IMR-90 (cell line): Measurements from ENCODE around the gene LRRC47. TPM values are rescaled to one million over a fixed set of nuclear protein-coding genes. Genes with fewer than 3 reads are reported as not detected.

Experiments used
- ATAC-seq: fragments of 200-7000 bp; cut with Tn5 transposase; 2 replicates; pipeline ENCODE4 v1.9.1; 2020; ENCODE audit warnings: low read depth, mild to moderate bottlenecking, moderate library complexity
- BruUV-seq: library from RNA; stranded (reverse); fragments of 400-500 nt; replicated peaks from 2 replicates; lab custom pipeline; 2021; lab: Mats Ljungman, UMichigan
- CTCF ChIA-PET: fragments of 300-600 bp; formaldehyde crosslinking; extraction: SDS; loops from one replicate; lab custom pipeline; 2021; ENCODE audit warnings: antibody characterized with exemption; lab: Yijun Ruan, JAX
- POLR2A ChIA-PET: fragments of 300-600 bp; sonication (Branson Sonifier 250); formaldehyde crosslinking; loops from one replicate; lab custom pipeline; 2022; ENCODE audit warnings: antibody characterized with exemption; ENCODE audit not compliant: unreplicated experiment; lab: Charles Lee
- DNase-seq: peaks from one replicate; pipeline ENCODE4 v3.0.0; 2013
- H2AFZ ChIP-seq: replicated peaks from 2 replicates; pipeline ENCODE3; 2013; ENCODE audit warnings: low read length, mild to moderate bottlenecking; ENCODE audit not compliant: poor library complexity
- H2AK5ac ChIP-seq: 2 replicates; pipeline ENCODE4 v1.6.1; 2013; ENCODE audit warnings: low read depth, low read length, inconsistent platforms
- H2AK9ac ChIP-seq: replicated peaks from 2 replicates; pipeline ENCODE3; 2013; ENCODE audit warnings: mild to moderate bottlenecking, low read depth, low read length, moderate library complexity; ENCODE audit not compliant: poor library complexity
- H2BK120ac ChIP-seq: 2 replicates; pipeline ENCODE4 v1.6.1; 2013; ENCODE audit warnings: low read depth, low read length, inconsistent platforms
- H2BK15ac ChIP-seq: 3 replicates; pipeline ENCODE4 v1.6.1; 2013; ENCODE audit warnings: low read depth, low read length, inconsistent platforms
- H2BK20ac ChIP-seq: 2 replicates; pipeline ENCODE4 v1.6.1; 2013; ENCODE audit warnings: low read depth, mild to moderate bottlenecking, inconsistent platforms, low read length, moderate library complexity
- H2BK5ac ChIP-seq: 2 replicates; pipeline ENCODE4 v1.6.1; 2013; ENCODE audit warnings: mild to moderate bottlenecking, low read depth, low read length, inconsistent platforms; ENCODE audit not compliant: poor library complexity, severe bottlenecking
- H3K14ac ChIP-seq: replicated peaks from 2 replicates; pipeline ENCODE4 v1.6.1; 2013; ENCODE audit warnings: low read depth, low read length, inconsistent platforms
- H3K18ac ChIP-seq: 2 replicates; pipeline ENCODE4 v1.6.1; 2013; ENCODE audit warnings: low read depth, low read length, control low read depth
- H3K23ac ChIP-seq: 2 replicates; pipeline ENCODE4 v1.6.1; 2013; ENCODE audit warnings: low read depth, low read length, inconsistent platforms
- H3K27ac ChIP-seq: 2 replicates; pipeline ENCODE4 v1.5.1; 2013; ENCODE audit warnings: mild to moderate bottlenecking, control low read depth, low read length; ENCODE audit not compliant: insufficient read depth
- H3K27me3 ChIP-seq: 2 replicates; pipeline ENCODE4 v1.6.1; 2013; ENCODE audit warnings: low read length; ENCODE audit not compliant: control insufficient read depth, insufficient read depth
- H3K36me3 ChIP-seq: 2 replicates; pipeline ENCODE4 v1.6.1; 2013; ENCODE audit warnings: low read length, mixed read lengths; ENCODE audit not compliant: control insufficient read depth, insufficient read depth
- H3K4ac ChIP-seq: 2 replicates; pipeline ENCODE4 v1.6.1; 2013; ENCODE audit warnings: low read depth, low read length, inconsistent platforms
- H3K4me1 ChIP-seq: 2 replicates; pipeline ENCODE4 v1.6.1; 2013; ENCODE audit warnings: low read length, mixed read lengths; ENCODE audit not compliant: control insufficient read depth, insufficient read depth
- H3K4me2 ChIP-seq: 2 replicates; pipeline ENCODE4 v1.6.1; 2013; ENCODE audit warnings: low read depth, mild to moderate bottlenecking, control low read depth, low read length, moderate library complexity
- H3K4me3 ChIP-seq: 2 replicates; pipeline ENCODE4 v1.5.1; 2013; ENCODE audit warnings: low read depth, mild to moderate bottlenecking, control low read depth, low read length, moderate library complexity; ENCODE audit not compliant: insufficient read depth
- H3K56ac ChIP-seq: 2 replicates; pipeline ENCODE4 v1.6.1; 2013; ENCODE audit warnings: low read length, inconsistent platforms; ENCODE audit not compliant: insufficient read depth; ENCODE audit errors: extremely low read depth
- H3K79me1 ChIP-seq, 2 experiments: 2 replicates each; pipeline ENCODE4 v1.6.1; 2013; ENCODE audit warnings: low read length in 2 of 2, inconsistent platforms in 1 of 2, low read depth in 1 of 2
- H3K9ac ChIP-seq: 2 replicates; pipeline ENCODE4 v1.6.1; 2013; ENCODE audit warnings: low read depth, low read length, control low read depth
- H3K9me1 ChIP-seq: 2 replicates; pipeline ENCODE4 v1.6.1; 2013; ENCODE audit warnings: low read length, inconsistent platforms; ENCODE audit not compliant: insufficient read depth
- H3K9me3 ChIP-seq: 2 replicates; pipeline ENCODE4 v1.6.1; 2013; ENCODE audit warnings: low read length; ENCODE audit not compliant: control insufficient read depth, insufficient read depth
- H4K20me1 ChIP-seq: 2 replicates; pipeline ENCODE4 v1.6.1; 2013; ENCODE audit warnings: low read length, inconsistent platforms; ENCODE audit not compliant: insufficient read depth
- H4K5ac ChIP-seq: 2 replicates; pipeline ENCODE4 v1.6.1; 2013; ENCODE audit warnings: mild to moderate bottlenecking, low read depth, low read length, control low read depth
- H4K8ac ChIP-seq, 2 experiments: 2 replicates each; pipeline ENCODE4 v1.6.1; 2013; ENCODE audit warnings: low read depth in 2 of 2, low read length in 2 of 2, control low read depth in 1 of 2, inconsistent platforms in 1 of 2
- H4K91ac ChIP-seq: 2 replicates; pipeline ENCODE4 v1.6.1; 2013; ENCODE audit warnings: low read depth, low read length, inconsistent platforms; ENCODE audit not compliant: insufficient read depth
- BHLHE40 ChIP-seq: fragments of 150-350 bp; IDR thresholded peaks from 2 replicates; pipeline ENCODE4 v1.6.1; 2016; ENCODE audit warnings: mild to moderate bottlenecking, low read depth, low read length
- CEBPB ChIP-seq: IDR thresholded peaks from 2 replicates; pipeline ENCODE4 v1.6.1; 2012; ENCODE audit warnings: low read depth, low read length, improper control_type of control experiment
- ELK1 ChIP-seq: fragments of 150-350 bp; IDR thresholded peaks from 2 replicates; pipeline ENCODE4 v1.6.1; 2016; ENCODE audit warnings: low read depth, mild to moderate bottlenecking, low read length, moderate library complexity, borderline replicate concordance
- FOS ChIP-seq: fragments of 150-350 bp; IDR thresholded peaks from 2 replicates; pipeline ENCODE4 v1.6.1; 2016; ENCODE audit warnings: low read depth, low read length
- MAFK ChIP-seq: IDR thresholded peaks from 2 replicates; pipeline ENCODE4 v1.6.1; 2012; ENCODE audit warnings: low read depth, low read length, improper control_type of control experiment
- MAZ ChIP-seq: IDR thresholded peaks from 2 replicates; pipeline ENCODE4 v1.6.1; 2012; ENCODE audit warnings: low read depth, mild to moderate bottlenecking, low read length, improper control_type of control experiment, moderate library complexity, borderline replicate concordance
- MXI1 ChIP-seq: IDR thresholded peaks from 2 replicates; pipeline ENCODE4 v1.6.1; 2012; ENCODE audit warnings: low read depth, mild to moderate bottlenecking, low read length, moderate library complexity, borderline replicate concordance
- NFE2L2 ChIP-seq: fragments of 150-350 bp; IDR thresholded peaks from 2 replicates; pipeline ENCODE4 v1.6.1; 2016; ENCODE audit warnings: low read depth, mild to moderate bottlenecking, low read length
- POLR2A ChIP-seq: IDR thresholded peaks from 2 replicates; pipeline ENCODE4 v1.6.1; 2012; ENCODE audit warnings: mild to moderate bottlenecking, low read depth, low read length
- RAD21 ChIP-seq: IDR thresholded peaks from 2 replicates; pipeline ENCODE4 v1.6.1; 2012; ENCODE audit warnings: low read length, improper control_type of control experiment
- RFX5 ChIP-seq: IDR thresholded peaks from 2 replicates; pipeline ENCODE4 v1.8.0; 2012; ENCODE audit warnings: low read depth, mild to moderate bottlenecking, low read length, moderate library complexity
- SMC3 ChIP-seq: fragments of 150-350 bp; IDR thresholded peaks from 2 replicates; pipeline ENCODE4 v1.6.1; 2016; ENCODE audit warnings: low read depth, mild to moderate bottlenecking, antibody characterized with exemption, low read length, moderate library complexity
- USF2 ChIP-seq: fragments of 150-350 bp; IDR thresholded peaks from 2 replicates; pipeline ENCODE4 v1.6.1; 2017; ENCODE audit warnings: mild to moderate bottlenecking, antibody characterized with exemption, low read length, low read depth
- WGBS, 2 experiments: methylation state at CpG; one replicate each; pipeline versions ENCODE4 v1.1.5 to v1.1.7; 2013; ENCODE audit warnings: missing lambda C conversion rate in 2 of 2; ENCODE audit not compliant: insufficient read length in 1 of 2; ENCODE audit errors: extremely low coverage in 2 of 2; 5-methylcytosine and 5-hydroxymethylcytosine counted together
- dilution Hi-C: fragments of 300-500 bp; cut with HindIII; formaldehyde crosslinking; loops from one replicate; pipeline ENCODE4 v1.14.3; 2018; ENCODE audit warnings: low sequenced_read_pairs; ENCODE audit not compliant: unreplicated experiment
- in situ Hi-C: fragments of 300-500 bp; cut with MboI; formaldehyde crosslinking; loops from 3 replicates; pipeline ENCODE4 v1.14.3; 2019; ENCODE audit warnings: low sequenced_read_pairs, inconsistent platforms, mixed read lengths
- intact Hi-C: fragments of 100-400 bp; cut with micrococcal nuclease; formaldehyde crosslinking; loops from 2 replicates; pipeline ENCODE4 v1.10.0; 2022
- polyA plus RNA-seq, 3 experiments: library from polyadenylated mRNA; depleted of rRNA; stranded (reverse); fragments of >200 nt; gene quantifications; 2 replicates each; pipeline ENCODE4 v1.2.3, GENCODE V29; 2012; ENCODE audit warnings: low replicate concordance in 1 of 3
- total RNA-seq: library from RNA; depleted of rRNA; stranded (reverse); fragments of >200 nt; gene quantifications from 2 replicates; pipeline ENCODE4 v1.2.3, GENCODE V29; 2012
- TF ChIP-seq, protein P1 (sequence below): conservative IDR thresholded peaks from 2 replicates; pipeline ENCODE4 v1.5.1; 2012; ENCODE audit warnings: mild to moderate bottlenecking, low read depth, low read length, improper control_type of control experiment

The LRRC47 gene
- total and polyA plus RNA-seq, 2 of the 4 experiments (the other 2 are of a cell fraction), result 15.2 to 19.7 TPM

GRCh38 chr1:3809680-3810079 lies 13.4 kb upstream of the LRRC47 start:
- Histone ChIP-seq H3K4me3 (no peak overlapping the region), H3K4ac (no peak overlapping the region), H3K9ac (no peak overlapping the region), H3K23ac (no peak overlapping the region), H2AK9ac (no peak overlapping the region), H2BK5ac (no peak overlapping the region), H2AK5ac (no peak overlapping the region), H3K14ac (no peak overlapping the region), H2BK15ac (no peak overlapping the region), H4K20me1 (no peaks in the 10 kb centered on the region), H3K9me3 (no peaks in the 10 kb centered on the region), H2BK20ac (no peak overlapping the region), H3K36me3 (peaks cover 4% of the 10 kb centered on the region; the same call in 1 of the 2 replicates), H2AFZ (no peak overlapping the region), H3K4me2 (no peak overlapping the region), H3K79me1 (no peaks in the 10 kb centered on the region), H3K9me1 (no peaks in the 10 kb centered on the region), H4K5ac (no peak overlapping the region), H3K18ac (no peak overlapping the region), H3K27me3 (no peaks in the 10 kb centered on the region), H4K8ac (no peak overlapping the region), H4K91ac (no peak overlapping the region), H2BK120ac (no peak overlapping the region), H3K4me1 (no peaks in the 10 kb centered on the region), H3K27ac (no peak overlapping the region), H3K56ac (no peak overlapping the region)
- ChIA-PET CTCF (no interaction called here), POLR2A (interaction anchor here (0.5 kb wide), 1 partner anchor 11 kb away, joined by 5 read pairs; no protein-coding TSS in a partner anchor)
- intact Hi-C loops, result no loop called here
- no TSS peak for BruUV-seq
- dilution Hi-C loops, result no loop called here
- in situ Hi-C loops, result no loop called here
- DNase-seq, result no peak
- TF ChIP-seq, protein P1, sequence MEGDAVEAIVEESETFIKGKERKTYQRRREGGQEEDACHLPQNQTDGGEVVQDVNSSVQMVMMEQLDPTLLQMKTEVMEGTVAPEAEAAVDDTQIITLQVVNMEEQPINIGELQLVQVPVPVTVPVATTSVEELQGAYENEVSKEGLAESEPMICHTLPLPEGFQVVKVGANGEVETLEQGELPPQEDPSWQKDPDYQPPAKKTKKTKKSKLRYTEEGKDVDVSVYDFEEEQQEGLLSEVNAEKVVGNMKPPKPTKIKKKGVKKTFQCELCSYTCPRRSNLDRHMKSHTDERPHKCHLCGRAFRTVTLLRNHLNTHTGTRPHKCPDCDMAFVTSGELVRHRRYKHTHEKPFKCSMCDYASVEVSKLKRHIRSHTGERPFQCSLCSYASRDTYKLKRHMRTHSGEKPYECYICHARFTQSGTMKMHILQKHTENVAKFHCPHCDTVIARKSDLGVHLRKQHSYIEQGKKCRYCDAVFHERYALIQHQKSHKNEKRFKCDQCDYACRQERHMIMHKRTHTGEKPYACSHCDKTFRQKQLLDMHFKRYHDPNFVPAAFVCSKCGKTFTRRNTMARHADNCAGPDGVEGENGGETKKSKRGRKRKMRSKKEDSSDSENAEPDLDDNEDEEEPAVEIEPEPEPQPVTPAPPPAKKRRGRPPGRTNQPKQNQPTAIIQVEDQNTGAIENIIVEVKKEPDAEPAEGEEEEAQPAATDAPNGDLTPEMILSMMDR, result no peak
- no peak for TF ChIP-seq POLR2A
- no peak for TF ChIP-seq MAFK
- TF ChIP-seq NFE2L2, result no peak
- no peak for TF ChIP-seq FOS
- TF ChIP-seq BHLHE40, result no peak
- no peak for TF ChIP-seq CEBPB
- TF ChIP-seq MXI1, result no peak
- no peak for TF ChIP-seq RFX5
- no peak for TF ChIP-seq MAZ
- TF ChIP-seq RAD21, result no peak
- TF ChIP-seq SMC3, result no peak
- no peak for TF ChIP-seq USF2
- no peak for TF ChIP-seq ELK1
- WGBS, 2 experiments, result 42% methylated on average over 2 of the region's 7 CpGs; no CpG with 5 or more reads in 1 of the 2 experiments
- no peak for ATAC-seq
